Skeletal muscle cell (primary cell): ENCODE results near the gene NMNAT3.
"Not testable (repeated sequence)": the region's sequence is repeated elsewhere in the genome, so short reads cannot be mapped to it uniquely, and the experiment has no call there.

Experiments
- DNase-seq: peaks from one replicate; pipeline ENCODE4 v3.0.0-alpha.2; 2010; ENCODE audit warnings: low read depth
- H3K4me3 ChIP-seq: 2 replicates; pipeline ENCODE4 v1.5.1; 2011; ENCODE audit warnings: low read depth, mild to moderate bottlenecking, control low read depth, low read length, moderate library complexity

The NMNAT3 gene

GRCh38 chr3:139601191-139601961, 76.4 kb downstream of the NMNAT3 start:
- no peak overlapping the region for H3K4me3 ChIP-seq
- DNase-seq: no peak

- DNase-seq: no peak
Observed at GRCh38 chr3:139597947-139598346, 79.8 kb downstream of the NMNAT3 start.

DNA sequence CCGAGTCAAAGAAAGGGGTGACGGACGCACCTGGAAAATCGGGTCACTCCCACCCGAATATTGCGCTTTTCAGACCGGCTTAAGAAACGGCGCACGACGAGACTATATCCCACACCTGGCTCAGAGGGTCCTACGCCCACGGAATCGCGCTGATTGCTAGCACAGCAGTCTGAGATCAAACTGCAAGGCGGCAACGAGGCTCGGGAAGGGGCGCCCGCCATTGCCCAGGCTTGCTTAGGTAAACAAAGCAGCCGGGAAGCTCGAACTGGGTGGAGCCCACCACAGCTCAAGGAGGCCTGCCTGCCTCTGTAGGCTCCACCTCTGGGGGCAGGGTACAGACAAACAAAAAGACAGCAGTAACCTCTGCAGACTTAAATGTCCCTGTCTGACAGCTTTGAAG, 86.6 kb downstream of the NMNAT3 start:
- H3K4me3 ChIP-seq, DNase-seq: not testable (repeated sequence)

More at GRCh38 chr3:139597947-139598346, 79.8 kb downstream of the NMNAT3 start:
- H3K4me3 ChIP-seq: no peak overlapping the region

DNA sequence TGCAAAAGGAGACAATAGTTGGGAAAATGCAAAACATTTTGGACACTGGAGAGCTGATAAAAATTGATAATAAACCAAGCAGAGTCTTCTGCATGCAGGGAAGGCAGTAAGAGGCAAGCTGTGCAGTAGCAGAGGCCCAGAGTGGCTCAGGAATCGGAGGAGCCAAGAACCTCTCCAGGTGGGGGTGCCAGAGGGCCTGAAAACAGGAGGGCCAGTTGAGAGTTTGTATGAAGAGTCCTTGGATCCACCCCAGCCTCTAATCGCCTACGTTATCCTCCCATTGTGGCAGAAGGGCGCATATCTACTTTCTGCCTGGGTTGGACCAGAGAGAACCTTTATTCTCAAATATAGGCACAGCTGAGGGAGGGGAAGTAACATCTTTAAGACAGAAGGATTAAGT, 89.3 kb downstream of the NMNAT3 start:
- DNase-seq: no peak
- H3K4me3 ChIP-seq: no peak overlapping the region

DNA sequence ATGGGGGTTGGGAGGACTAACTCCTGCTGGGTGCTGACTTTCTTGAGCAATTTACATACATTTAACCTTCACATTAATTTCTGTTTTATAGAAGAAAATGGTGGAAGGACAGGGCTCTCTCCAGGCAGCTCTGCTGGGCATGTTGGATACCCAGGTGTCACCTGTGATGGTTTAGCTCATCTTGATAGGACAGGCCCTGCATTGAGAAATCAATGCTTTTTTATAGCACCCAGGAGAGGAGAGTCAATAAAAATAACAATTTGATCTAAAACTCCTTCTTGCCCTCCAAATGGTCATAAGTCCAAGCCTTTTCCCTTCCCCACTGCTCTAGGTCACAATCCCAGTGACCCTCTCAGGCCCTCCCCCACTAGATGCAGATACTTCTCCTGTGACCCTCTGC, 90.0 kb downstream of the NMNAT3 start:
- DNase-seq: no peak
- H3K4me3 ChIP-seq: no peak overlapping the region

GRCh38 chr3:139586420-139587017, 91.3 kb downstream of the NMNAT3 start:
- DNase-seq: no peak
- no peak overlapping the region for H3K4me3 ChIP-seq

DNA sequence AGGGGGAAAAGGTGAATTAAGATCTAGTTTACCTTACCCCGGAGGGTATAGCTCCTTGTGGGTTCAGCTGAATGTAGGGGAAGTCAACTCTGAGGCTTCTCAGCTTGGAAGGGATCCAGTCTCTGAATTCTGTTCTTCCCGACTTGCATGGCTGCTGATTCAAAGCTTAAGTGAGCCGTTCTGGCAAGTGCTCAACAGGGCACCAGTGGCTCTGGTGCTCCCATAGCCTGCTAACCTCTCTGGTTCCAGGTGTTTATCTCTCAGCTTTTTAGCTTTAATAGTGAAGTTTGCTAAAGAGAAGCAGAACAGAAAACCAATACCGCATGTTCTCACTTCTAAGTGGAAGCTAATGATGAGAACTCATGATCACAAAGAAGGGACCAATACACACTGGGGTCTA, 92.0 kb downstream of the NMNAT3 start:
- no peak for DNase-seq
- H3K4me3 ChIP-seq: no peak overlapping the region

DNA sequence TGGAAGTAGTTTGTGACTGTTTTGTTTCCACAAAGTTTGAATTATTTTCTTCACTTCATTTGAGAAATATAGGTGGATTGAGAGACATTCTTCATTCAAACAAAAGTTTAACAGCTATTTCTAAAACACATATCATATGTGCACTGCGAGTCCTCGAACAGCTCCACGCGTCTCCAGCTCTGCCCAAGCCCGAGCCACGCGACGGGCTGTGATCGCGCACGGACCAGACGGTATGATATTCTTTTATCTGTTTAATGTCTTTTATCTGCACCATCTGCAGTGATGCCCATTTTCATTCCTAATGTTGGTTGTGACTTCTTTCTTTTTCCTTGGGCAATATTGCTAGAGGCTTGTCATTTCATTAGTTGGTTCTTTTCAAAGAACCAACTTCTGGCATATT, 94.1 kb downstream of the NMNAT3 start:
- H3K4me3 ChIP-seq, DNase-seq: not testable (repeated sequence)

GRCh38 chr3:139578783-139579182, 99.0 kb downstream of the NMNAT3 start:
- DNase-seq: no peak
- no peak overlapping the region for H3K4me3 ChIP-seq

DNA sequence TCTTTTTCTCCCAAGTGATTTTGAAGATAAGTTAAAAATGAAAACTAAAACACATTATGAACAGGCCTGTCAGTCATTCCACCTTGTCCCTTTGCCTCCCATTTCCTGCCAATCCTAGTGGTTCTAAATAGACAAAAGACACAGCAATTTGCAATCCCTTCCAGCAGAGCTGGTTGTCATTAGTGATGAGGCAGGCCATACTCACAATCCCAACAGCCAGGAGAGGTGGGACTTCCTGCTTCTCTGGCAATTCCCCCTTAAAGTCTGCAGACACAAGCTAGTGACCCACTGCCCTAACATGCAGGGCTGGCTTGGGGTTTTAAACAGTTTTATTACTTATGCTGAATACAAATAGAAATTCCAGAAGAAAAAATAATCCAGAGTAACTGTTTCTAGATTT, 99.9 kb downstream of the NMNAT3 start:
- no peak overlapping the region for H3K4me3 ChIP-seq
- no peak for DNase-seq

DNA sequence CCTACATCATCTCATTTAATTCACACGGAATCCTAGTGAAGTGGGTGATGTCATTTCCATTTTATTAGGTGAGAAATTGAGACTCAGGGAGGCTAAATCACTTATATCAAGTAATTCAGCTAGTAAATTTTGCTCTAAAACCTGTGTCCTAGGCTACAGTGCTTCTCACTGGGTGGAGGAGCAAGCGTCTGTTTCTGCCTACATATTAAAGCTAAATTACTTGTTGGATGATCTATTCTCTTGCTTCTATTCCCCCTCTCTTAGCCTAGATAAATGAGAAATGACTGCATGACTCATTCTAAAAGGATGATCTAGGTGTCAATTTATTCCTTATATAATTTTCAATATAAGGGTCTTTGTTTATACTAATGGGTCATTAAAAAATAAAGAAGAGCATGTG, 100.4 kb downstream of the NMNAT3 start:
- no peak for DNase-seq
- H3K4me3 ChIP-seq: no peak overlapping the region

DNA sequence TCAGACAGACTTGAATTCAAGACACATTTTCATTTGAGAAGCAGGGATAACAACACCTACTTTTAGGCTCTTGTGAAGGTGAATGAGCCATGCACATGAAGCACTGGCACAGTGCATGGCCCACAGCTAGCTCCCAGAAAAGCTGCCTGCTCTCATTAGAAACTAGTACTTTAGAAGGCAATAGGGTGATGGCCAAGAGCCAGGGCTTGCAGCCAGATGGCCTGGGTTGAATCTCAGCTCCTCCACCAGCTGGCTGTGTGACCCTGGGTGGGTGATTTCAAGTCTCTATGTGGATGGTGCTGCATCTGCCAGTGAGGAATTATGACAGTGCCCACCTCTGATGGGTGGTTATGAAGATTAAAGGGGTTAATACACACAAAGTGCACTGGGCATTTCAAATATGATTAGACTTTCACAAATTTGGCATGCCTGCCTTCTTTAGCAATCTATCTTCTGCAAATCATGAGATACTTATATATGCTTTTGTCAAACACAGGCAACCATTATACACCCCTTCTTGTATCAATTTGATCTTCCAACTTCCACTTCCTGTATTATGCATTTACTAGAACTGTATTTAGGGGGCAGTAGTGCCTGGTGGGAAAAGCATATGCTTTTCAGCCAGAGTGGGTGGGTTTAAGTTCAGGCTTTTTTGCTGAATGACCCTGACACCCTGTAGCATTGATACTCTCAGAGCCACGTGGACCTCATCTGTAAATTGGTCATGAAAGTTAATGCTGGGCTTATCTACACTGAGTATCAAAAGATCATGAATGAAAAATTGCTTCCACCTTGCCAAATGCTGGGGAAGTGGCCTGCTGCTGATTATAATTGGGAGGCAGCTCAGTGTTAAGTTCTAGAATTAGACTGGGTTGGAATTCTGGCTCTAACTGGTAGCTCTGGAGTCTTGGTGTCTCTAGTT, 103.5 kb downstream of the NMNAT3 start:
- no peak for DNase-seq
- no peak overlapping the region for H3K4me3 ChIP-seq

DNA sequence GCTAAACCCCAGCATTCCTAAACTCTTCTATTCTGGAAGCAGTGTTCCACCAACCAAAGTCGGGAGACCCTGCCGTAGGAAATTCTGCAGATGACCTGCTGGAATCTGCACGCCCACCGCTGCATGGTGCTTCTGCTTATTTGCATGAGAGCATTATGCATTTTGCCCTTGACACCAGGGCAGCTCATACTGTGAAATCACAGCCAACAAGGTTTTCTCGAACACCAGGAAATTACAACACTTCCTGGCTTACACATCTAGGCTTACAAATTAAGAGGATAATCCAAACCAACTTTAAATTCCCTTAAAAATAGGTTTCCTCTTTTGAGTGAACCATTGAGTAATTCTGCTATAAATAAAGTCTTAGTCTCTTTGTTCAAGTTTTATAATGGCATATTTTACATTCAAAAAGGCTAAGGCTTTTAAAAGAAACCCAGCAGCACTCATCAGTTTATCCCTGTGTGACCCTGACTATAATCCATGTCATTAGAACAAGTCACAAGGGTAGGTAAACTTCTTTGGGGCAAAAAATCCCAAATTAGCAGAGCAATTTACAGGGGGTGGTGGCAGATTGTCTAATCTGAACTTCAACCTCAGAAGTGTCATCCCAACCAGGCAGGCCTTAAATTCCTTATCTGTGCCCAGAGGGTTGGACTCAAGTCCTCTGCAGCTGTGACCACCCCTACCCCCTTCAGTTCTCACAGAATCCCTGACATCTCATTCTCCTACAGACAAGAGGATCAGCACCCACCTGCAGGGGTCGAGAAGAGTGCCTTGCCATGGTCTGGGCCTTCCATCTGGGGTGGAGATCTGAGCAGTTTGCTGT, 104.7 kb downstream of the NMNAT3 start:
- no peak for DNase-seq
- no peak overlapping the region for H3K4me3 ChIP-seq

GRCh38 chr3:139571711-139572110, 106.1 kb downstream of the NMNAT3 start:
- H3K4me3 ChIP-seq: no peak overlapping the region
- no peak for DNase-seq

- no peak overlapping the region for H3K4me3 ChIP-seq
- no peak for DNase-seq
Observed at GRCh38 chr3:139564294-139564861, 113.4 kb downstream of the NMNAT3 start.

DNA sequence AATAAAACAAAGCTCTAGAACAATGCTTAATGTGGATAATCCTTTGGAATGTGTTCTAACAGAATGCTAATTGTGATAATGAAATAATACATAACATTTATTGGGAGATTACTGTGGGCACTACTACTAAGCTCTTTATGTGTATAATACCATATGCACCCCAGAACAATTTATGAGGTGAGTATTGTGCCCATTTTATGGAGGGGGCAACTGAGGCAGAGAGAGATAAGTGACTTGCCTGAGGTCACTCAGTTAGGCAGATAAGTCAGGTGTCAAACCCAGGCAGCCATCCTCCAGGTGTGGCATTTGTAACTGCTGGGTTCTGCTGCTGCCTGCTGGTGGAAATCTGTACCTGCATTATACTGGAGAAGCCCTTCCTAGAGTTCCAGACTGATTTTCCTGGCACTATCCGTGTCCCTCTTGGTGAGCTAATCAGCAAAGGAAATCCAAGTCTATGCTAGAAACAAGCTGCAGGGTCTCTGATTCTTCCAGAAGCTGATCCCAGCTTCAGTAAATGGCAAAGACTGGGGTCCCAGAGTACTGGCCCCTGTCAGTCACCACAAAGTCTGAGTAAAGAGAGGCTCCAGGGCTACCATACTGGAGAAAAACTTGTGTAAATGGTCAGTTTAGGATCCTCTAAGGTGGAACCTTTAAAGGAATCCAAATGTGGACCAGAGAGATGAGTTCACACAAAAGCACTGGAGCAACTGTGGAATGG, 115.7 kb downstream of the NMNAT3 start:
- DNase-seq: no peak
- no peak overlapping the region for H3K4me3 ChIP-seq

- no peak overlapping the region for H3K4me3 ChIP-seq
Observed at GRCh38 chr3:139561255-139561817, 116.4 kb downstream of the NMNAT3 start.

DNA sequence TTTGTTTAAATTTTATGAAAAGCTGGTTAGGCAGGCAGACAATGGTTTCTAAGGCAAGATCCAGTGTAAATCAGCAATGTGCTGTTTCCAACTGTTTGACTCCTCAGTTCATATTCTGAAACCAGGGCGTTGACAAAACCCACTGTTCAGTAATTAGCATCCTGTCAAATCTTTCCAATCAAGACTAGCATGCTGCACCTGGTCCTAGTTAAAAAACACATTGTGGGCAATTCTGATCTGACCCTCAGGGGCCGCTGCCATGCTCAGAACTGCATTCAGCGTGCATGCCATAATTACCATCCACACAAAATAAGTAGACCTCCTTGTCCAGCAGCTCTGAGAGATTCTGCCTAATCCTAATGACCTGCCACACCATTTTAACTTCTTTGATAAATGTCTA, 117.4 kb downstream of the NMNAT3 start:
- H3K4me3 ChIP-seq: no peak overlapping the region
- no peak for DNase-seq

More at GRCh38 chr3:139561255-139561817, 116.4 kb downstream of the NMNAT3 start:
- DNase-seq: no peak
